PFSK-1 (cell line): ENCODE measurements around the gene RIPOR2.

ENCODE experiments used
- POLR2AphosphoS5 ChIP-seq: IDR thresholded peaks from 2 replicates; pipeline ENCODE4 v1.6.1; 2012; ENCODE audit warnings: low read depth, mild to moderate bottlenecking, control low read depth, low read length, moderate library complexity
- SIN3A ChIP-seq: IDR thresholded peaks from 2 replicates; pipeline ENCODE4 v1.6.1; 2012; ENCODE audit warnings: mild to moderate bottlenecking, low read length, moderate library complexity, borderline replicate concordance; ENCODE audit not compliant: insufficient read depth
- TF ChIP-seq, protein P1 (sequence below), 2 experiments: IDR thresholded peaks; 2 replicates each; pipeline versions ENCODE4 v1.6.1 to v1.8.0; 2011 to 2012; ENCODE audit warnings: low read depth in 2 of 2, low read length in 2 of 2, control low read depth in 1 of 2, inconsistent platforms in 1 of 2, mild to moderate bottlenecking in 1 of 2, moderate library complexity in 1 of 2; ENCODE audit not compliant: insufficient read depth in 1 of 2

DNA sequence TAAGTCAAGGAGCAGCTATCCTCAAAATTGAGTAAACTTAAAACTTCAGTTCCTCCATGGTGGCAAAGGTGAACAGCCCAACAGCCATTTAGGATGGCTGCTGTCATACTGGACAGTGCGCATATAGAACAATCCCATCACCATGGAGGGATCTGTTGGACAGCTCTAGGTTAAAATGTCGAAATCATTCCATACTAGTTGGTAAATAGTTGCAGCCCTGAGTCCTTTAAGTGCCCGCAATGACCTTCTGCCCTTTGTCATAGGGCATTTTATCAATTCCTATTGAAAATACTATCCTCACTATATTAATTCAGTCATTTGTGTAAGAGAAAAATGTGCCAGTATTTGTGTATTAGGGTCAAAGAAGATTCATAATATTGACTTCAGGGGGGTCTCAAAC lies 128.2 kb downstream of the RIPOR2 start:
- TF ChIP-seq POLR2AphosphoS5: no peak
- no peak for TF ChIP-seq SIN3A
- TF ChIP-seq, protein P1, sequence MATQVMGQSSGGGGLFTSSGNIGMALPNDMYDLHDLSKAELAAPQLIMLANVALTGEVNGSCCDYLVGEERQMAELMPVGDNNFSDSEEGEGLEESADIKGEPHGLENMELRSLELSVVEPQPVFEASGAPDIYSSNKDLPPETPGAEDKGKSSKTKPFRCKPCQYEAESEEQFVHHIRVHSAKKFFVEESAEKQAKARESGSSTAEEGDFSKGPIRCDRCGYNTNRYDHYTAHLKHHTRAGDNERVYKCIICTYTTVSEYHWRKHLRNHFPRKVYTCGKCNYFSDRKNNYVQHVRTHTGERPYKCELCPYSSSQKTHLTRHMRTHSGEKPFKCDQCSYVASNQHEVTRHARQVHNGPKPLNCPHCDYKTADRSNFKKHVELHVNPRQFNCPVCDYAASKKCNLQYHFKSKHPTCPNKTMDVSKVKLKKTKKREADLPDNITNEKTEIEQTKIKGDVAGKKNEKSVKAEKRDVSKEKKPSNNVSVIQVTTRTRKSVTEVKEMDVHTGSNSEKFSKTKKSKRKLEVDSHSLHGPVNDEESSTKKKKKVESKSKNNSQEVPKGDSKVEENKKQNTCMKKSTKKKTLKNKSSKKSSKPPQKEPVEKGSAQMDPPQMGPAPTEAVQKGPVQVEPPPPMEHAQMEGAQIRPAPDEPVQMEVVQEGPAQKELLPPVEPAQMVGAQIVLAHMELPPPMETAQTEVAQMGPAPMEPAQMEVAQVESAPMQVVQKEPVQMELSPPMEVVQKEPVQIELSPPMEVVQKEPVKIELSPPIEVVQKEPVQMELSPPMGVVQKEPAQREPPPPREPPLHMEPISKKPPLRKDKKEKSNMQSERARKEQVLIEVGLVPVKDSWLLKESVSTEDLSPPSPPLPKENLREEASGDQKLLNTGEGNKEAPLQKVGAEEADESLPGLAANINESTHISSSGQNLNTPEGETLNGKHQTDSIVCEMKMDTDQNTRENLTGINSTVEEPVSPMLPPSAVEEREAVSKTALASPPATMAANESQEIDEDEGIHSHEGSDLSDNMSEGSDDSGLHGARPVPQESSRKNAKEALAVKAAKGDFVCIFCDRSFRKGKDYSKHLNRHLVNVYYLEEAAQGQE (IDR thresholded peaks at IDR 0.05; ENCODE audit: insufficient read depth in 1 of 2, low read depth in 2 of 2, low read length in 2 of 2): no peak
